Body of pancreas (tissue), 4 donors: ENCODE results near the gene ERCC1. TPM values are rescaled to one million over a fixed set of nuclear protein-coding genes. Genes with fewer than 3 reads are reported as not detected.

Experiments used
- ATAC-seq: fragments of 150-250 bp; one replicate; pipeline ENCODE4 v1.9.1; 2016
- DNase-seq, 4 donors: peaks; one replicate each; pipeline ENCODE4 v3.0.0-alpha.2; 2019
- H3K27ac ChIP-seq, 4 donors: fragments of 200-600 bp; sonication (generic); 1 replicate in 3 of 4; 2 replicates in 1 of 4; pipeline versions ENCODE4 v1.5.1 to v1.6.1; 2016 to 2019; ENCODE audit warnings: mild to moderate bottlenecking in 1 of 4, mixed read lengths in 1 of 4, moderate library complexity in 1 of 4
- H3K27me3 ChIP-seq, 2 donors: fragments of 200-600 bp; sonication (generic); one replicate each; pipeline ENCODE4 v1.6.0; 2016; ENCODE audit warnings: mild to moderate bottlenecking in 1 of 2
- H3K36me3 ChIP-seq, 2 donors: fragments of 200-600 bp; sonication (generic); replicated peaks in 1 of 2; 2 replicates each; pipeline ENCODE4 v1.5.1; 2016; ENCODE audit warnings: low read depth in 2 of 2; ENCODE audit not compliant: insufficient read depth in 1 of 2
- H3K4me1 ChIP-seq: fragments of 200-600 bp; sonication (generic); one replicate; pipeline ENCODE4 v1.6.0; 2016
- H3K4me3 ChIP-seq, 2 donors: fragments of 200-600 bp; sonication (generic); 1 replicate in 1 of 2; 2 replicates in 1 of 2; pipeline ENCODE4 v1.5.1; 2016 to 2019
- H3K9me3 ChIP-seq, 3 donors: fragments of 200-600 bp; sonication (generic); 1 replicate in 2 of 3; 2 replicates in 1 of 3; pipeline ENCODE4 v1.5.1; 2016
- CTCF ChIP-seq, 7 experiments: fragments of 450-650 bp in 4 of 7; fragments of 200-600 bp in 3 of 7; sonication (generic) in 3 of 7; IDR thresholded peaks; one replicate each; pipeline ENCODE4 v1.5.1; 2016 to 2019; ENCODE audit warnings: antibody characterized with exemption in 7 of 7
- POLR2A ChIP-seq, 3 donors: fragments of 450-650 bp; IDR thresholded peaks; one replicate each; pipeline ENCODE4 v1.6.1; 2016; ENCODE audit warnings: antibody characterized with exemption in 3 of 3, mild to moderate bottlenecking in 2 of 3
- WGBS, 2 donors: methylation state at CpG; one replicate each; pipeline ENCODE4 v1.1.5; 2017; 5-methylcytosine and 5-hydroxymethylcytosine counted together
- intact Hi-C: fragments of 100-400 bp; cut with DNase I; formaldehyde crosslinking; loops from one replicate; pipeline ENCODE4 v1.15.1; 2023
- microRNA-seq, 2 donors: library from miRNA; unstranded; fragments of <30 nt; microRNA quantifications; one replicate each; pipeline ENCODE4, GENCODE V29; 2016; ENCODE audit warnings: borderline number of aligned reads in 2 of 2, borderline replicate concordance in 2 of 2
- small RNA-seq: library from RNA; depleted of rRNA; stranded (forward); fragments of <200 nt; gene quantifications from one replicate; pipeline ENCODE3, GENCODE V24; 2016
- total RNA-seq, 2 donors: library from RNA; depleted of rRNA; stranded (reverse); fragments of >200 nt; gene quantifications; one replicate each; pipeline ENCODE4 v1.1.0, GENCODE V29; 2016

Gene ERCC1
- total RNA-seq, 2 donors from 2014 or later, result 91.3 to 97.9 TPM

DNA sequence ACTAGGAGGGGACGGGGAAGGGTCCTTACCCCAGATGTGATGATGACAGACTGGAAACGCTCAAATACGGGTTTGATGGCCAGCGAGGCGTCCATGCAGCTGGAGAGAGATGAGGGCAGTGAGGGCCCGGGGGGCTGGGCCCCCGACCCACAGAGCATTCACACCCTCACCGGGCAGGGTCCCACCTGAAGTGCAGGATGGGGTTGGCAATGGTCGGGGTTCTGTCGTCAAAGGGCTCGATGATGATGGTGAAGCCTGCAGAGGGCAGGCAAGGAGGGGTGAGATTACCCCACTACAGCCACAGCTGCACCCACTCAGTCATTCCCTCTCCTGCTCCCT lies 66.3 kb downstream of the ERCC1 start:
- no peaks in the 10 kb centered on the region for H3K4me1 ChIP-seq
- TF ChIP-seq POLR2A (IDR thresholded peaks at IDR 0.05) (no peak), CTCF (IDR thresholded peaks at IDR 0.05) (no peak)
- WGBS, 2 donors, result 92 to 96% methylated on average over 7 to 11 of the region's 11 CpGs
- ATAC-seq, result no peak
- H3K27me3 ChIP-seq, result no peaks in the 10 kb centered on the region
- H3K9me3 ChIP-seq, result no peaks in the 10 kb centered on the region
- peaks cover 0 to 6% of the 10 kb centered on the region in 2 donors for H3K36me3 ChIP-seq
- H3K4me3 ChIP-seq, result no peak overlapping the region
- intact Hi-C loops, result no loop called here
- no peak for DNase-seq
- no peak overlapping the region for H3K27ac ChIP-seq

Small RNA genes within 50 kb of the gene (microRNA-seq; reads per million reads assigned to microRNA genes)
- gene MIR6088, result 0 reads per million in 2 donors

Small RNA genes within 50 kb of the gene (small RNA-seq; reads per million reads assigned to genes)
- gene MIR6088, result not detected

Other genes starting within 250 kb of the ERCC1 start
- 1 to 10 TPM in 1 of 2 donors, not detected in 1; 8.3 TPM for gene TRAPPC6A, start 245.7 kb downstream of the ERCC1 start, total RNA-seq
- gene BLOC1S3, start 245.1 kb downstream of the ERCC1 start, total RNA-seq, result 10 to 100 TPM in 1 of 2 donors, 1 to 10 TPM in 1; 4.9 to 12.5 TPM
- gene EXOC3L2, start 178.5 kb downstream of the ERCC1 start, total RNA-seq, result 1 to 10 TPM; 4.2 to 6.9 TPM
- 10 to 100 TPM in 1 of 2 donors, 1 to 10 TPM in 1; 9.2 to 12.5 TPM for gene MARK4, start 172.6 kb downstream of the ERCC1 start, total RNA-seq
- not detected for gene CKM, start 101.0 kb downstream of the ERCC1 start, total RNA-seq
- 10 to 100 TPM in 1 of 2 donors, 1 to 10 TPM in 1; 1.3 to 11.7 TPM for gene KLC3, start 83.2 kb downstream of the ERCC1 start, total RNA-seq
- 10 to 100 TPM in 1 of 2 donors, 1 to 10 TPM in 1; 7.8 to 29.3 TPM for gene ERCC2, start 53.3 kb downstream of the ERCC1 start, total RNA-seq
- gene PPP1R13L, start 18.8 kb downstream of the ERCC1 start, total RNA-seq, result 10 to 100 TPM; 26.4 to 32.9 TPM
- 1 to 10 TPM; 1.8 to 2.0 TPM for gene POLR1G, start 17.3 kb downstream of the ERCC1 start, total RNA-seq
- gene FOSB, start 44.1 kb upstream of the ERCC1 start, total RNA-seq, result 10 to 100 TPM in 1 of 2 donors, 1 to 10 TPM in 1; 4.2 to 84.7 TPM
- 1 to 10 TPM; 2.9 to 5.6 TPM for gene RTN2, start 73.1 kb upstream of the ERCC1 start, total RNA-seq
- gene PPM1N, start 74.5 kb upstream of the ERCC1 start, total RNA-seq, result not detected
- 10 to 100 TPM; 27.0 to 29.7 TPM for gene VASP, start 83.6 kb upstream of the ERCC1 start, total RNA-seq
- gene OPA3, start 160.9 kb upstream of the ERCC1 start, total RNA-seq, result 10 to 100 TPM in 1 of 2 donors, 1 to 10 TPM in 1; 4.2 to 22.7 TPM
- 1 to 10 TPM in 1 of 2 donors, under 1 TPM in 1; 0.99 to 1.3 TPM for gene GPR4, start 178.3 kb upstream of the ERCC1 start, total RNA-seq
- gene EML2, start 215.5 kb upstream of the ERCC1 start, total RNA-seq, result 10 to 100 TPM; 25.7 to 60.6 TPM
- 1 to 10 TPM; 3.9 to 9.2 TPM for gene GIPR, start 244.3 kb upstream of the ERCC1 start, total RNA-seq